SJSA1 (cell line): ENCODE results near the gene EXOC4. TPM values are rescaled to one million over a fixed set of nuclear protein-coding genes. Genes with fewer than 3 reads are reported as not detected.

Experiments used
- DNase-seq, 2 experiments: peaks; one replicate each; pipeline ENCODE4 v3.0.0-alpha.2; 2015 to 2020; ENCODE audit warnings: low spot score in 2 of 2, low read depth in 1 of 2
- H3K27ac ChIP-seq: fragments of 250-450 bp; sonication (Bioruptor Pico); 2 replicates; pipeline ENCODE4 v1.5.1; 2020; ENCODE audit warnings: mild to moderate bottlenecking, moderate library complexity
- H3K27me3 ChIP-seq: fragments of 250-450 bp; sonication (Bioruptor Pico); replicated peaks from 2 replicates; pipeline ENCODE4 v1.5.1; 2020; ENCODE audit warnings: mild to moderate bottlenecking, moderate library complexity
- H3K36me3 ChIP-seq: fragments of 250-450 bp; sonication (Bioruptor Pico); 2 replicates; pipeline ENCODE4 v1.5.1; 2020; ENCODE audit warnings: mild to moderate bottlenecking
- H3K4me1 ChIP-seq: fragments of 250-450 bp; sonication (Bioruptor Pico); replicated peaks from 2 replicates; pipeline ENCODE4 v1.6.1; 2021; ENCODE audit warnings: mild to moderate bottlenecking
- H3K4me3 ChIP-seq: fragments of 250-450 bp; sonication (Bioruptor Pico); 2 replicates; pipeline ENCODE4 v1.5.1; 2020; ENCODE audit warnings: mild to moderate bottlenecking
- H3K9me3 ChIP-seq: fragments of 250-450 bp; sonication (Bioruptor Pico); replicated peaks from 2 replicates; pipeline ENCODE4 v1.5.1; 2020; ENCODE audit warnings: mild to moderate bottlenecking
- total RNA-seq: library from RNA; depleted of rRNA; stranded (reverse); fragments of >200 nt; shearing (Covaris generic); gene quantifications from 2 replicates; pipeline ENCODE4 v1.2.3, GENCODE V29; 2014

The EXOC4 gene
- total RNA-seq, 1 experiment from 2014 or later = 38.5 TPM

DNA sequence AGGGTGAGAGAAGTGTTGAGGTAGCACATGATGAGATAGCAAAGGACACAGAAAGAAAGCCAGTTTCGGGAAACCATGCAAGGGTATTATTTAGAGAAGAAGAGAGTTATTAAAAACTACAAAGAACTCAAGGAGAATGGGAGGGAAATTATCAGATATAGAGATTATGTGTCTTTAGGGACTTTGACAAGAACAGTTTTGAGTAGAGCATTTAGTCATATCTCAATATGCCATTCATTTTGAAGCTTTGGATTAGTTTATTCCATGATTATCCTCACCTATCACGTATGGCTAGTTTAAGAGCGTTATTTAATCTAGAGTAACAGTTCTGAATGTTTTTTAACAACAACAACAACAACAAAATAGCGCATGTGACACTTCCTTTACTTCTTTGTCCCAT is 409.4 kb downstream of the EXOC4 start:
- no peaks in the 10 kb centered on the region for H3K9me3 ChIP-seq
- no peak for DNase-seq
- H3K4me3 ChIP-seq = no peak overlapping the region
- no peaks in the 10 kb centered on the region for H3K27me3 ChIP-seq
- no peaks in the 10 kb centered on the region for H3K36me3 ChIP-seq
- H3K4me1 ChIP-seq = no peaks in the 10 kb centered on the region
- H3K27ac ChIP-seq = no peak overlapping the region

DNA sequence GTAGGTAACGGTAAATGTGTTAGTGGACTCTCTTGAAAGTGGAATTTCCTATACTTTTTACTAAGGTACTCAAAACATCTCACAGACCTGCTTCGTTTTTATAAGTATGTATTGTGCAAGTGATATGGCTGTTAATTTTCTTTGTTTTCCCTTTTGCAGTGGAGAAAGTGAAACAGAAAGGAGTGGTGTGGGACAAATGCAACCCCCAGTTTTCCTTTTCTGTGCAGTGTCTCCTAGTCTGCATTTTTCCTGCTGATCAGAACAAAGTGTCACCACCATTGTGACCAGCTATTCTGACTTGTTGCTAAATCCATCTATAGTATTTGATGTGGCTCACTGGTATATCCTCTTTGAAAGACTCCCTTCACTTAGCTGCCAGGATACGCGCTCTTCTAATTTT is 410.0 kb downstream of the EXOC4 start:
- Histone ChIP-seq H3K27me3 (no peaks in the 10 kb centered on the region), H3K36me3 (no peaks in the 10 kb centered on the region), H3K4me1 (no peaks in the 10 kb centered on the region), H3K4me3 (no peak overlapping the region), H3K9me3 (no peaks in the 10 kb centered on the region), H3K27ac (no peak overlapping the region)
- DNase-seq = no peak

DNA sequence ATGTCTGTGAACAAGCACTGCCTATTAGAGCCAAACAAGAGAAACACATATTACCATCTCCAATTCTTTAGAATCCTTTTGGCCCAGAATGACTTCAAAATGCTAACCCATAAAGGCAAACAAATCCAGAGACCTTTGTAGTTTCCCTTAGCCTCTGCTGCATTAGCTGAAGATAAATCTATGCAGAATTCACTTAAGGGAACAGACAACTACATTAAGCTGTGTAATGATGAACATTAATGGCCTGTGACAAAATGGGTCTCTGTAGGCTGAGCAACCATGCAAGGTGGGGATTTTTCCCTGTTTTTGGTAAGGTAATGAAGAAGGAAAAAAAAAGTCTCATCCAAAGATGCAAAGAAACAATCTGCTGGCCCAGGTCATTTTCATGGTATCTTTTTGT is 411.6 kb downstream of the EXOC4 start:
- no peak overlapping the region for H3K27ac ChIP-seq
- no peaks in the 10 kb centered on the region for H3K9me3 ChIP-seq
- H3K4me3 ChIP-seq = no peak overlapping the region
- no peaks in the 10 kb centered on the region for H3K36me3 ChIP-seq
- H3K4me1 ChIP-seq = no peaks in the 10 kb centered on the region
- H3K27me3 ChIP-seq = no peaks in the 10 kb centered on the region
- no peak for DNase-seq

DNA sequence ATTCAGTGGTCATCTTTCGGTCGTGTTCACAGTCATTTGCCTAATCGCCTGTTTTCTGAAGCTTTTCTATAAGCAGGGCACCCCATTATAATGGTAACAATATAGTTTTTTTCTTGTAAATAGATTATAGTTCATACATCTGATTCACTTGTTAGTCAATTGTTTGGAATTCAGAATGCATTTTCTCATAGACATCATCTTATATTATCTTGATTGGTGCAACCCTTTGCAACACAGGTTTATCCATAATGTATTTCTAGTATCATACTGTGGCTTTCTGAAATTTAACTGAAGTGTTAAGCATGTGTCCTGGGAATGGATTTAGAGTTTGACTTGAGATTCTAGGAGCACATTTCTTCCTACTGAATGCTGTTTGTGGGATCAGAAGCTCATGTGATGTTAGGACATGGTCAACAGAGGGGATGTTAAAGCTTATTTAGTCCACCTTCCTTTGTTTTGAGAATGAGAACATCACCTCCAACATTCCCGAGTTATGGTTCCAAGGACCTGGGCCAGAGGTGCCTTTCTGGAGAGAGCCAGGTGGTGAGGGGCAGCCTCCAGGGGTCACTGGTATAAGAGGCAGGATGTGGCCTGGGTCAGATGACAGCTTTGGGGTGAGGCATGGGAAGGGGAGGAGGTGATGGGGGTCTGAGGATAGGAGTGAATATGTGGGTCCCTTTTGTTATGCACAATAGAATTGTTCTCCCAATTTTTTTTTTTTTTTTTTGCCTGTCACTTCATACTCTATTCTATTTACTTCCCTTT is 415.6 kb downstream of the EXOC4 start:
- Histone ChIP-seq H3K4me3 (no peak overlapping the region), H3K9me3 (no peaks in the 10 kb centered on the region), H3K4me1 (no peaks in the 10 kb centered on the region), H3K27ac (no peak overlapping the region), H3K36me3 (no peaks in the 10 kb centered on the region), H3K27me3 (no peaks in the 10 kb centered on the region)
- no peak for DNase-seq

DNA sequence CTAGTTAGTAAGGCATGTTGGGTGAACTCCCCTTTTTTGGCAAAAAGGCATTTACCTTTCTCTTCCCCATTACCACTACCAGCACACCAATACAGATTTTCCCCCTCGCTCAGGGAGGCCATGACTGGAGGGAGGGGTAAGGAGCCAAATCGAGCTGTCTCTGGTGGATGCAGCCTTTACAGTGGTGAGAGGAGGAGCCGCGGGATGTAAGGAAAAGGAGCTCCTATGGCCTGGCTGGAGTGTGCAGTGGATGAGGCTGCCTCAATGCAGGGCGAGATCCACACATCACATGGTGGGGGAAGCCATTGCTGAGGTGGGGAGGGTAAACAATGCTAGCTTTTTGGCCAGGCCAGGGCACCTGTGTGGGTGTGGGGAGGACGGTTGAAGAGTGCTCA is 416.2 kb downstream of the EXOC4 start:
- no peak for DNase-seq
- Histone ChIP-seq H3K27me3 (no peaks in the 10 kb centered on the region), H3K4me1 (no peaks in the 10 kb centered on the region), H3K9me3 (no peaks in the 10 kb centered on the region), H3K27ac (no peak overlapping the region), H3K36me3 (no peaks in the 10 kb centered on the region), H3K4me3 (no peak overlapping the region)

DNA sequence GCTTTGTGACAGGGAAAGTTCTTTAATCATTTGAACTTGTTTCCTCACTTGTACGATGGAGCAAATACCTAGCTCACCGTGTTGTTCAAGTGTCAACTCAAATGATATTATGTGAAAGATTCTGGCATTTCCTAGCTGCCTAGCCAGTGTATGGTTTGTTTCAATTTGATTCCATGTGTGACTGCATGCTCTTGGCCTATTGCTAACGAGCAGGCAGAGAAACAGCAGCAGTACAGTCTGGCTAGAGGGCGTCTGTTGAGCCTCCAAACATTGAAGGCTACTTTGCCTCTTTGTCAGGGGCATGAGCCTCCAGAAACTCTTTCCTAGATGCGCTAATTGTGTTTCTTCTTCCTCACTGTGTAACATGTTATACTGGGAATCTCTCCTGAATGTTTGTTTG is 417.4 kb downstream of the EXOC4 start:
- no peak overlapping the region for H3K27ac ChIP-seq
- no peaks in the 10 kb centered on the region for H3K9me3 ChIP-seq
- no peaks in the 10 kb centered on the region for H3K27me3 ChIP-seq
- DNase-seq = no peak
- H3K4me3 ChIP-seq = no peak overlapping the region
- no peaks in the 10 kb centered on the region for H3K36me3 ChIP-seq
- no peaks in the 10 kb centered on the region for H3K4me1 ChIP-seq

DNA sequence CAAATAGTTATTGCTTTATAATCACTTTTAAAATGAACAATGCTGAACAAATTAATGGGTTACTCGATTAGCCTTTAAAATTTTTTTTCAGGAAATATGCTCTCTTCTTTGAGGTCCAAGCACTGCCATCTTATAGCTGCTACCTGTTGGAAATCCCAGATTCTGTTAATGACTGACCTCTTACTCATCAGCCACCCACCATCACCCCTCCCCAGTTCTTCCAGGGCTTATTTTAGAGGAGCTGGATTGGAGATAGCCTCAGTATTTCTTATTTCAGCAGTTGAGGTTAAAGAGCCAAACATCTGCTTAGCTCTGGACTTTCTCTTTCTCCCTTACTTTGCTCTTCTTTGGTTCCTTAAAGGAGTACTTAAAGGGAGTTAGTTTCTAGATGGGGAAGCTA is 420.0 kb downstream of the EXOC4 start:
- Histone ChIP-seq H3K27me3 (no peaks in the 10 kb centered on the region), H3K4me1 (peaks cover 4% of the 10 kb centered on the region; the same call in 1 of the 2 replicates), H3K36me3 (no peaks in the 10 kb centered on the region), H3K27ac (no peak overlapping the region), H3K4me3 (no peak overlapping the region), H3K9me3 (no peaks in the 10 kb centered on the region)
- DNase-seq = no peak

DNA sequence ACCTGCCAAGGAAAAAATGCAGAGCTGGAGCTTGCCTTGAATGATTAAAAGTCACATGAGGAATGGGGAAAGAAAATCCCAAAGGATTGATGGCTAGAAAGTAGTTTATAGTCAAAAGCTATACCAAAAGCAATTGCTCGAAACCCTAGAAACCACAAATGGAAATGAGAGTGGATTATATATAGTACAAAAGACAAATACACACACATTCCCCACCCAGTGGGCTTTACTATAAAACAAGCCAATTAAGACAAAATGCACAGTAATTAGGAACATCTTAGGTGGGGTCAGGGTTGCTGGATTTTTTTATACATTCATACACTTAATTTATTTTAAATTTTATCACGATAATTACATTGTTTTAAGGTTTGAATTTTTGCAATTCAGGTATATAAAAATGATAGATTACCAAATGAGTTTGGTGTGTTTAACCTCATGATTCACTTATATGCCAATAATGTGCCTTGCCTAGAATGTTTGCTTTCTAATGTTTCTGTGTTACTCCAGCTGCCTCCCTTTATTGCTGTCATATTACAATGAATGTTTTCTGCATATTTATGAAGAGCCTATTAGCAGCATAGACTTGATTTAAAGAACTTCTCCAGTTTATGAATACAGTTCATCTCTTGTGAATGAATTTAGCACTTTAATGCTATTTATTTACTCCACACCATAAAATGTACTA is 421.3 kb downstream of the EXOC4 start:
- Histone ChIP-seq H3K4me1 (peaks cover 4% of the 10 kb centered on the region; the same call in 1 of the 2 replicates), H3K9me3 (no peaks in the 10 kb centered on the region), H3K27me3 (no peaks in the 10 kb centered on the region), H3K27ac (no peak overlapping the region), H3K4me3 (no peak overlapping the region), H3K36me3 (no peaks in the 10 kb centered on the region)
- no peak for DNase-seq

DNA sequence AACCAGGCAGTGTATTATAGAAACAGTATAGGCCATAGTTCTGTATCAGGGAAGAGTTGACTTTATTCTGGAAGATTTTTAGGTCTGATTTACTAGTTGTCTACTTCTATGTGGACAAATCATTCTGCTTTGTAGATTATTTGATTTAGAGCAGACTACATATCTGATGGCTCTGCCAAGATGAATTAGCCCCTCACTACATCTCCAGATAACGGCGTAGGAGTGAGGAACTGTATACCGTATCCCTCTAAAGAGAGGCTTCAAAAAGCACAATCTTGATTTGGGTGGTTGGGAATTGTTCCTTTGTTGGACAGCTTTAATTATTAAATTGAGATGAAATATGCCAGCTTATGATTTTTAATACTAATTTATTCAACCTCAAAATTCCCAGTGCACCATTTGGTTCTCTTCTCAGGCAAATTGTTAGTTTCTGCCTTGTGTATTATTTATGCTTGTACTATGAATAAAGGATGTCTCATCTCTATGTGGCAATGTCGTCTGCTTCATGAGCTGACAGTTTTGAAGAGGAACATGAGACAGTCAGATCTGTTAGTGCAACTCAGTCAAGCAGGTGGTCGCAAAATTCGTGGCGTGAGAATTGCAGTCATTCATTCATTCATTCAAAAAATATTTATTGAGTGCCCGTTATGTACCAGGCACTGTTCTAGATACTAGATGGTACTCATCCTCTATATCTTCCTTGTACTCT is 422.8 kb downstream of the EXOC4 start:
- no peak for DNase-seq
- no peak overlapping the region for H3K27ac ChIP-seq
- H3K36me3 ChIP-seq = no peaks in the 10 kb centered on the region
- H3K4me1 ChIP-seq = peaks cover 4% of the 10 kb centered on the region; the same call in 1 of the 2 replicates
- H3K27me3 ChIP-seq = no peaks in the 10 kb centered on the region
- no peak overlapping the region for H3K4me3 ChIP-seq
- H3K9me3 ChIP-seq = no peaks in the 10 kb centered on the region

DNA sequence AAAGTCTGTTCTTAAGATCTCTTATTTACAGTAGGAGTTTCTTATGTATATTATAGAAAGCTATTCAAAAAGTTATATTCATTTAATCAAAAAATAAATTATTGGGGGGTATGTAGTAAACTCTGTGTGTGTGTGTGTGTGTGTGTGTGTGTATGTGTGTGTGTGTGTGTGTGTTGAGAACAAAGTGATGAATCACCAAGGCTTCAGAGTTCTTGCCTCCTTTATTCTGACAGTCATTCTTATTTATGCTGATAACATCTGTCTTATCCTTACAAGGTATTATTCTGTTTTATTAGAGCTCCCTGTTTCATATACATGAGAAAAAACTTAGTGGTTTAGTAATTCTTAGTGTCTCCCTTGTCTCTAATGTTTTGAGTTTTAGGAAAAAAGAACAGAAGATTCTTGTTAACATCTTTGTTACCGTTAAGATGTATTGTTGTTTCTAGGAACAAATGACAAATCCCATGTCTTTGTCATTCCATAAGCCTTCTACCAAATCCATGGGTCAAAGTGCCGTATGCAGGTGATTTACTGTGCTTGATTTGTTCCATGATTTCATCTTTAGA is 424.0 kb downstream of the EXOC4 start:
- no peak overlapping the region for H3K27ac ChIP-seq
- H3K4me3 ChIP-seq = no peak overlapping the region
- no peaks in the 10 kb centered on the region for H3K9me3 ChIP-seq
- no peaks in the 10 kb centered on the region for H3K27me3 ChIP-seq
- no peak for DNase-seq
- no peaks in the 10 kb centered on the region for H3K36me3 ChIP-seq
- H3K4me1 ChIP-seq = peaks cover 4% of the 10 kb centered on the region; the same call in 1 of the 2 replicates

DNA sequence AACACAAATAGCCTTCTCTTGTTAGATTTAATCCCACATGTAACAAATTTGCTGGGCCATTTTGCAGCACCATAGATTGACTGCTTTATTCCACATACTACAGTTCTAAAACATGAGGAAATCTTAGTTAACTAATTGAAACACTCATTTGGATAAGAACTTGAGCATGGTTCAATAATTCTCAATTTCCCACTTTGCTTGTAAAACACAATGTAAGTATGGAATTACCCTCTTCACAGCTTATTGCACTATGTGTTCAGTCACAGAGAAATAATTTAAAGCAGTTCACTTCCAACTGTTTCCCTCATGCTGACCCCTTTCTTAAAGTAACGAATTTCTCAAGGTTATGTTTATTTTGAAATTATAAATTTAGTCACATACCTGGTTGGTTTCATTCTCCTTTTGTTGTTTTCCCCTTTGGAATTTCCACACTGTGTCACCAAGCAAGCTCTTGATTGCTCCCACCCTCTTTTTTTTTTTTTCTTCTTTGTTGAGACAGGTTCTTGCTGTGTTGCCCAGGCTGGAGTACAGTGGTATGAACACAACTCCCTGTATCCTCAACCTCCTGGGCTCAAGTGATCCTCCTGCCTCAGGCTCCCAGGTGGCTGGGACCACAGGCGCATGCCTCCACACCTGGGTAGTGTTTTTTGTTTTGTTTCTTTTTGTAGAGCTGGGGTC is 425.4 kb downstream of the EXOC4 start:
- Histone ChIP-seq H3K4me3 (no peak overlapping the region), H3K27ac (no peak overlapping the region), H3K4me1 (peaks cover 4% of the 10 kb centered on the region; the same call in 1 of the 2 replicates), H3K27me3 (no peaks in the 10 kb centered on the region), H3K36me3 (no peaks in the 10 kb centered on the region), H3K9me3 (no peaks in the 10 kb centered on the region)
- DNase-seq = no peak

DNA sequence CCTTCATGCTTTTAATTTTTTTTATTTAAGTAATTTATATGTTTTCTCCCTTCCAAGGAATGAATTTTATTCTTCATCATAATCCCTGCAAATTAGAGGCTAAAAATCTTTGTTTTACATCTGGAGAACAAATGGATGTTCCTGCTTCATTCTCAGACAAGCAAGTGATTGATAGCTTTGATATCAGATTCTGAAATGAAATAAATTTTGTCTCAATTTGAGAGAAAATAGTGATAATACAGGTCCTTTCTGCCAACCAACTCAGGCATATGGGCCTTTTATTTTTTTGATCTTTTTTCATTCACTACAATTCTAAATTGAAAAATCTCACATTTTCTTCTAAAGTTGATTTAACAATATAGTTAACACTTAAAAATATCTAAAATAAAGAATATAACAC is 427.1 kb downstream of the EXOC4 start:
- no peak overlapping the region for H3K4me3 ChIP-seq
- H3K27me3 ChIP-seq = no peaks in the 10 kb centered on the region
- H3K4me1 ChIP-seq = peaks cover 4% of the 10 kb centered on the region; the same call in 1 of the 2 replicates
- H3K9me3 ChIP-seq = no peaks in the 10 kb centered on the region
- no peaks in the 10 kb centered on the region for H3K36me3 ChIP-seq
- DNase-seq = no peak
- H3K27ac ChIP-seq = no peak overlapping the region

DNA sequence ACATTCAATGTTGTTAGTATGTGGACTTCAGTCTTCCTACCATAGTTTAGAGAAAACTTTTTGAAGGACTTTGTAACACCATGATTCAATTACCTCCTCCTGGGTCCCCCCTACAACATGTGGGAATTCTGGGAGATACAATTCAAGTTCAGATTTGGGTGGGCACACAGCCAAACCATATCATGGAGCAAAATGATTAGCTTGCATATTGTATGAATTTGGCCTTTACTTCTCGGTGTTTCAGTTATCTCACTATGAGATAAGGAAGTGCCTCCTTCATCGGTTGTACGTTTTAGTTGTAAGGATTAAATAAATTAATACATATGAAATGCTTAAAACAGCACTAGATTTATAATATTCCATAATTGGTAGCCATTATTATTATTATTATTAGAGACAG is 428.7 kb downstream of the EXOC4 start:
- no peak for DNase-seq
- Histone ChIP-seq H3K36me3 (no peaks in the 10 kb centered on the region), H3K9me3 (no peaks in the 10 kb centered on the region), H3K4me3 (no peak overlapping the region), H3K27me3 (no peaks in the 10 kb centered on the region), H3K4me1 (peaks cover 4% of the 10 kb centered on the region; the same call in 1 of the 2 replicates), H3K27ac (no peak overlapping the region)
